BJ (cell line): Measurements from ENCODE around the gene HLA-DQB1. TPM values are rescaled to one million over a fixed set of nuclear protein-coding genes. Genes with fewer than 3 reads are reported as not detected.

Experiments used
- CTCF ChIA-PET: fragments of 350-600 bp; formaldehyde crosslinking; extraction: SDS; loops from one replicate; lab custom pipeline; 2021; ENCODE audit warnings: antibody characterized with exemption, inconsistent platforms; lab: Yijun Ruan, JAX
- POLR2A ChIA-PET: fragments of 300-600 bp; sonication (Branson Sonifier 250); formaldehyde crosslinking; extraction: SDS; loops from one replicate; lab custom pipeline; 2021; ENCODE audit warnings: antibody characterized with exemption; lab: Charles Lee
- DNase-seq: peaks from one replicate; pipeline ENCODE4 v3.0.0-alpha.2; 2011; ENCODE audit warnings: low read depth
- H3K27me3 ChIP-seq: 2 replicates; pipeline ENCODE4 v1.6.0; 2011; ENCODE audit warnings: low read length; ENCODE audit not compliant: control insufficient read depth, insufficient read depth
- H3K36me3 ChIP-seq: 2 replicates; pipeline ENCODE4 v1.5.1; 2011; ENCODE audit warnings: low read length; ENCODE audit not compliant: control insufficient read depth, insufficient read depth
- H3K4me3 ChIP-seq: 2 replicates; pipeline ENCODE4 v1.5.1; 2011; ENCODE audit warnings: low read depth, mild to moderate bottlenecking, control low read depth, low read length
- polyA plus RNA-seq: library from polyadenylated mRNA; depleted of rRNA; stranded (reverse); fragments of >200 nt; gene quantifications from 2 replicates; pipeline ENCODE4 v1.2.3, GENCODE V29; 2011
- TF ChIP-seq, protein P1 (sequence below): IDR thresholded peaks from 2 replicates; pipeline ENCODE4 v1.5.1; 2011; ENCODE audit warnings: low read depth, mild to moderate bottlenecking, control low read depth, inconsistent platforms, low read length, moderate library complexity; ENCODE audit not compliant: insufficient read depth

Gene HLA-DQB1
- polyA plus RNA-seq, 1 experiment, result not detected

- TF ChIP-seq, protein P1, sequence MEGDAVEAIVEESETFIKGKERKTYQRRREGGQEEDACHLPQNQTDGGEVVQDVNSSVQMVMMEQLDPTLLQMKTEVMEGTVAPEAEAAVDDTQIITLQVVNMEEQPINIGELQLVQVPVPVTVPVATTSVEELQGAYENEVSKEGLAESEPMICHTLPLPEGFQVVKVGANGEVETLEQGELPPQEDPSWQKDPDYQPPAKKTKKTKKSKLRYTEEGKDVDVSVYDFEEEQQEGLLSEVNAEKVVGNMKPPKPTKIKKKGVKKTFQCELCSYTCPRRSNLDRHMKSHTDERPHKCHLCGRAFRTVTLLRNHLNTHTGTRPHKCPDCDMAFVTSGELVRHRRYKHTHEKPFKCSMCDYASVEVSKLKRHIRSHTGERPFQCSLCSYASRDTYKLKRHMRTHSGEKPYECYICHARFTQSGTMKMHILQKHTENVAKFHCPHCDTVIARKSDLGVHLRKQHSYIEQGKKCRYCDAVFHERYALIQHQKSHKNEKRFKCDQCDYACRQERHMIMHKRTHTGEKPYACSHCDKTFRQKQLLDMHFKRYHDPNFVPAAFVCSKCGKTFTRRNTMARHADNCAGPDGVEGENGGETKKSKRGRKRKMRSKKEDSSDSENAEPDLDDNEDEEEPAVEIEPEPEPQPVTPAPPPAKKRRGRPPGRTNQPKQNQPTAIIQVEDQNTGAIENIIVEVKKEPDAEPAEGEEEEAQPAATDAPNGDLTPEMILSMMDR, result no peak
- no peaks in the 10 kb centered on the region for H3K36me3 ChIP-seq
- POLR2A ChIA-PET, result no interaction called here
- CTCF ChIA-PET, result no interaction called here
- no peaks in the 10 kb centered on the region for H3K27me3 ChIP-seq
- no peak for DNase-seq
- H3K4me3 ChIP-seq, result no peak overlapping the region
Measured at GRCh38 chr6:32641122-32641521, 25.3 kb downstream of the HLA-DQB1 start.

DNA sequence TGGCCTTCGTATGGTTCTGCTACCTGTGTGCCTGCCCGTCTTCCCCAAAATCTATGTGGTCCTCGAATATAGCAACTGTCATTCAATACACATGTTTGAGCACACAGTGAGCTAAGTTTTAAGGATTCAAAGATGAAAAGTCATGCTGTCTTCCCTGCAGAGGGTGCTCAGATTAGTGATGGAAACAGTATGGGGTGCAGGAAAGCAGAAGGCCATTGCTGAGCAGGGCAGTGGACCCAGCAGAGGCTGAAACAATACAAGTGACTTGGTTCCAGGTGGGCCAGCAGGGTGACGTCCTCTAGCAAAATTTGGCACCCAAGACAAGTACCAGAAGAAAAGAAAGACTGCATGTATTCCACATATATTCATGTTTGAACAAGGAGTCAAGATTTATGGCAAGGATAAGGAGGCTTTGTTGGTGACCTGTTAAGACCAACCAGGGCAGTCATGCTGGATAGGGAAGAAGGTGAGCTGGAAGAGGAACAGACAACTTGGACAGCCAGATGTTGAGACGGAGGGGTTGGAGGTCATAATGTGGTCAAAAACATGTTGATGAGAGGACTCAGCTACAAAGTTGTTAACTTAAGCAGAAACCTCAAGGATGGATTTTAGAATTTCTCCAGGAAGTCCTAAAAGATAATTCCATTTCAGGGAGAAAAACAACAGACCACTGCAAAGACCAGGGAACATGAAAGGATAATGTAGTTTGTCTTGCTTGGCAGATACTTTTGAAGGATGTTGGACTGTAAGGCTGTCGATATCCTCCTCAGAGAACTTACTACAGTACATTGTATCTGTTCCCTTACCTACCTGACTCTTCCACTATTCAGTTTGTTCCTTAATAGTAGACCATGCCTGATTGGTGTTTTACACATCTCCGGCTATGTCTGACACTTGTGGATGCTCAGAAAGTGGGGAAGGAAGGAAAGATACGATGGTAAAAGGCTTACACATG lies 26.7 kb downstream of the HLA-DQB1 start:
- TF ChIP-seq, protein P1, result no peak
- no peaks in the 10 kb centered on the region for H3K27me3 ChIP-seq
- POLR2A ChIA-PET, result no interaction called here
- H3K4me3 ChIP-seq, result no peak overlapping the region
- no peaks in the 10 kb centered on the region for H3K36me3 ChIP-seq
- no peak for DNase-seq
- CTCF ChIA-PET, result no interaction called here

GRCh38 chr6:32638532-32639219 lies 27.8 kb downstream of the HLA-DQB1 start:
- CTCF ChIA-PET, result no interaction called here
- TF ChIP-seq, protein P1, result no peak
- Histone ChIP-seq H3K4me3 (no peak overlapping the region), H3K36me3 (no peaks in the 10 kb centered on the region), H3K27me3 (0 out of 2 replicates have a peak, but pooled peaks cover 2% of the 10 kb centered on the region)
- no peak for DNase-seq
- POLR2A ChIA-PET, result no interaction called here

DNA sequence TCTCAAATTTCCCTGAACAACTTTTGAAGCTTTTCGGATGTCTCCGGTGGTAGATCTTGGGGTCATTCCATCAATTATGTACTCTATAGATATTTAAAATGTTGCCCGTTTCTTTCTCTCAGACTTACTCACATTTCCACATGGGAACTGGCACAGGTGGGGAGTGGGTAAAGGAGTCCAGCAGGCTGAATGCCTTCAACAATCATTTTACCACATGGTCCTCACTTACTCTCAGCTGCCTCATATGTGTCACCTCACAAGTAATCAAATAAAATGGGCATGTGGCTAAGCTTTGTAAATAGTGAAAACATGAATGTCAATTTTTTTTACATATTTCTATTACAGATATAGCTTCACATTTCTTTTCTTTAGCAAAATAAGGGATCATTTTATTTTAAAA lies 28.6 kb downstream of the HLA-DQB1 start:
- CTCF ChIA-PET, result no interaction called here

More for the DNA sequence above, 28.6 kb downstream of the HLA-DQB1 start:
- POLR2A ChIA-PET, result no interaction called here
- no peaks in the 10 kb centered on the region for H3K36me3 ChIP-seq
- H3K4me3 ChIP-seq, result no peak overlapping the region
- 0 out of 2 replicates have a peak, but pooled peaks cover 2% of the 10 kb centered on the region for H3K27me3 ChIP-seq
- TF ChIP-seq, protein P1, result no peak
- DNase-seq, result no peak
